GM20431 (cell line): ENCODE measurements around the gene AP3D1.

Experiments used
- in situ Hi-C: fragments of 300-500 bp; cut with MseI, MboI; formaldehyde crosslinking; loops from one replicate; pipeline ENCODE4 v1.15.0; 2020; ENCODE audit warnings: low sequenced_read_pairs; ENCODE audit not compliant: unreplicated experiment

AP3D1 gene

GRCh38 chr19:2076526-2076944, 74.8 kb downstream of the AP3D1 start:
- in situ Hi-C loops = no loop called here

- in situ Hi-C loops = no loop called here
Observed at GRCh38 chr19:2072757-2073551, 78.4 kb downstream of the AP3D1 start.

DNA sequence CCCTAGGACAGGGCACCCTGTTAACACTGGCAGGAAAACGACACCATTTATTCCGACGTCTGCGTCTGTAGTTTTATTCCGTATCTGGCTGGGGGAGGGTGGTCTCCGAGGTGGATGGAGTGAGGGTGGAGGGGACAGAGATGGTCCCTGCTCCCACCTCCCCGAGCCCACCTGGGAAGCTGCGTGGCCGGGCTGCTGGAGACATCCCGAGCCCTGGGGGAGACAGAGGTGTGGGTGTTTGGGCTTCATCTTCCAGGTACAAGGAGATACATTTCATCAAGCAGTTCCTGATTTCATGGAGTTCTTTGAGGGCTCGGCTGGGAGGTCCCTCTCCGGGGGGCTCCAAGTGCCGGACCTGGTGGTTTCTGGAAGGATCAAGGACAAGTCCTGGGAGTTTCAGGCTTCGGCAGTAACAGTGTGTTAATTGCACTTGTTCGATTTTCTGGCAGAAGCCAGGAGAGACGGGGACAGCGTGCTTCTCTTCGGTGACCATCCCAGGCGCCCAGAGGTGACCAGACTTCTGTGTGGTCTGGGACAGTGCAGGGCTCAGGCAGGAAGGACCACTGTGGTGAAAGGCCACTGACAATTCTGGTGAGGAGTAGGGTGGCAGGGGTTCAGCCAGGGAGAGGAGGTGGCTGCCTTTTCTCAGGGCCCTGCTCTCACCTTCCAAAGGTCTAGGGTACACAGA, 80.2 kb downstream of the AP3D1 start:
- in situ Hi-C loops = no loop called here

- in situ Hi-C loops = no loop called here
Observed at GRCh38 chr19:2070436-2070827, 80.9 kb downstream of the AP3D1 start.

GRCh38 chr19:2064788-2065524, 86.4 kb downstream of the AP3D1 start:
- in situ Hi-C loops = no loop called here

- in situ Hi-C loops = no loop called here
Observed at GRCh38 chr19:2064395-2064787, 87.0 kb downstream of the AP3D1 start.

DNA sequence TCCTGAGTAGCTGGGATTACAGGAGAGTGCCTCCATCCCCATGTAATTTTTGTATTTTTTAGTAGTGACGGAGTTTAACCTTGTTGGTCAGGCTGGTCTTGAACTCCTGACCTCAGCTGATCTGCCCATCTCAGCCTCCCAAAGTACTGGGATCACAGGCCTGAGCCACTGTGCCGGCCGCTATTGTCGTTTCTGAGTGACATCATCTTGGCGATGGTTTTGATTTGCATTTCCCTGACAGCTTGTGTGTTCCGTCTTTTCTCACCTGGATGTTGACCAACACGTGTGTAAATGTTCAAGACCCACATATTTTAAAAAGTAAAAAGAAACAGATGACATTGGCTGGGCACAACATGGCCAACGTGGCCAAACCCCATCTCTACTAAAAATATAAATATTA, 87.5 kb downstream of the AP3D1 start:
- in situ Hi-C loops = no loop called here

GRCh38 chr19:2062770-2063169, 88.6 kb downstream of the AP3D1 start:
- in situ Hi-C loops = no loop called here

DNA sequence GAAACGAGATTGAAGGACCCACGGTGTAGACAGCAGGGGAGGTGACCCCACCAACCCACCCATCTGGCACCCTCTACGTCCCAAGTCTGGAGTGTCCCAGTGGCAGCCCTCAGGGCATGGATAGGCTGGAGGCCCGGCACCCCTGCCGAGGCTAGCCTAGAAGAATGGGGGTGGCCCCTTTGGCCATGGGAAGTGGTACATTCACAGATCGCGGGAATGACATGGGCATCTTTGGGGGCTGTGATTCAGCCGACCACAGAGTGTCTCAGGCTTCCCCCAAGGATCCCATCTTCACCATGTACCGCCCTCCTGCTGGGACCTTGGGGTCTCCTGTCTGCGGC, 89.0 kb downstream of the AP3D1 start:
- in situ Hi-C loops = no loop called here

DNA sequence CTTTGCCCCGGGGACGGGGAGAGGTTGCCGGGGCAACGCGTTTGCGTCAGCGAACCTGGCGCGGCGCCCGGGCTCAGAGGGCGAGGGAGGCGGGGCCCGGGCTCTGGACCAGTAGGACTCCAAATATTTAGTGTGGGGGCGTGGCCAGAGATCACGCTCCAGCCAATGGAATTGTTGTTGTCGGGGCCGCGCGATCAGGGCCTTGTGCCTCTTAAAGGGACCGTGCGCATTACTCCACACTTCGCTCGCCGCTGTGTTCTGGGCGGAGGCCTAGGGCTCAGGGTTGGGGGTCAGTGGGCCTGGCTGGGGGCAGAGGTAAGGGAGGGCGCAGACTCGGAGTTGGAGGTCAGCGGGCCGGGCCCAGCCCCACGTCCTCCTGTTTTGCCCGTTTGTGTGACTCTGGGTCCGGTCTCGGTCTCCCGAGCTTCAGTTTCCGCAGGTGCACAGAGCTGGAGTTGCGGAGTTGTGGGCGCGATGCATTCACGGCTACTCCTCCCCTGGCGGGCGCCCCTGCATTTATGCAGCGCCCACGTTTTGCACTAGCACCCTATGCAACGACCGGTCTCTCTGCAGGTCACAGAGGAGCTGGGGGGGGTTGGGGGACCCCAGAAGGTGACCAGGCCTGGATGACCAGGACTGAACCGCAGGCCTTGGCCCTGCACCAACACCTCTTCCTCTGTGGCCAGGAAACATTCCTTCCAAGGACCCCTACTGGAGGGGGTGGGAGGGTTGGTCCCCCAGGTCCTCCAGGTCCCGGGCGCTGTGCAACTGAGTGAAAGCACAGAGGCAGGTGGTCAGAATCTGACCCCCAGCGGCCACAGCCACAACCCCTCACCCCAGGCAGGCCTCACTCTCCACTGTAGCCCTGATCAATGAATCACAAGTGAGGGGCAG, 89.6 kb downstream of the AP3D1 start:
- in situ Hi-C loops = no loop called here

GRCh38 chr19:2060884-2061494, 90.4 kb downstream of the AP3D1 start:
- in situ Hi-C loops = no loop called here

- in situ Hi-C loops = no loop called here
Observed at GRCh38 chr19:2059422-2060201, 91.8 kb downstream of the AP3D1 start.

DNA sequence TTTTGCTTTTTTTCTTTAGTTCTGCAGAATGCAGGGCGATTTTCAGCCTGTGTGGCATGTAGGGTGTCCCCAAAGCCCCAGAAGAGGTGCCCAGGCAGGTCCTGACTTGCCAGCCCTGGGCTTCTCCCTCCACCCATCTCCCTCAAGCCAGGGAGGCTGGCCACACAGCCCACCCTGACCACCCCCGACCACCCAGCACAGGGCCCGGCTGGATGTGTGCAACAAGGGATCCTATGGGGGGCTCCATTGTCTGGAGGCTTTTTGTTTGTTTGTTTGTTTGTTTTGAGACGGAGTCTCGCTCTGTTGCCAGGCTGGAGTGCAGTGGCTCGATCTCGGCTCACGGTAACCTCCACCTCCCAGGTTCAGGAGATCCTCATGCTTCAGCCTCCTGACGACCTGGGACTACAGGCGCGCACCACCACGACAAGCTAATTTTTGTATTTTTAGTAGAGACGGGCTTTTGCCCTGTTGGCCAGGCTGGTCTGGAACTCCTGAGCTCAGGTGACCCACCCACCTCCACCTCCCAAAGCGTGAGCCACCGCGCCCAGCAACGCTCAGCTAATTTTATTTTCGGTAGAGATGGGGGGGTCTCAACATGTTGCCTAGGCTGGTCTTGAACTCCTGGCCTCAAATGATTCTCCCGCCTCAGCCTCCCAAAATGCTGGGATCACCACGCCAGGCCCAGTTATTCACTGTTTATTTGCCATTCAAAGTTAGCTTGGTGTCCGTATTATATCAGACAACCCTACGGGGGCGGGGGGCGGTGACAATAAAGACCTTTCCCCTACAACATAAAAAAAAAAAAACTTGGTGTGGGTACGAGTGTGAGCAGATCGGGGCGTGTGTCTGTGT, 92.6 kb downstream of the AP3D1 start:
- in situ Hi-C loops = no loop called here

- in situ Hi-C loops = no loop called here
Observed at GRCh38 chr19:2057484-2058469, 93.6 kb downstream of the AP3D1 start.

- in situ Hi-C loops = no loop called here
Observed at GRCh38 chr19:2056837-2057192, 94.6 kb downstream of the AP3D1 start.

GRCh38 chr19:2055931-2056836, 95.2 kb downstream of the AP3D1 start:
- in situ Hi-C loops = no loop called here
